HL-60/S4 treated with phorbol 12-myristate 13-acetate at 8.2 ng/mL for 4 days and 3 days (cell line): ENCODE measurements around the gene CP.
"Not testable (repeated sequence)": the region's sequence is repeated elsewhere in the genome, so short reads cannot be mapped to it uniquely, and the experiment has no call there.

ENCODE experiments used
- in situ Hi-C: fragments of 300-500 bp; cut with MboI; formaldehyde crosslinking; loops from 2 replicates; pipeline ENCODE4 v1.15.0; 2022; ENCODE audit warnings: low sequenced_read_pairs

Gene CP

DNA sequence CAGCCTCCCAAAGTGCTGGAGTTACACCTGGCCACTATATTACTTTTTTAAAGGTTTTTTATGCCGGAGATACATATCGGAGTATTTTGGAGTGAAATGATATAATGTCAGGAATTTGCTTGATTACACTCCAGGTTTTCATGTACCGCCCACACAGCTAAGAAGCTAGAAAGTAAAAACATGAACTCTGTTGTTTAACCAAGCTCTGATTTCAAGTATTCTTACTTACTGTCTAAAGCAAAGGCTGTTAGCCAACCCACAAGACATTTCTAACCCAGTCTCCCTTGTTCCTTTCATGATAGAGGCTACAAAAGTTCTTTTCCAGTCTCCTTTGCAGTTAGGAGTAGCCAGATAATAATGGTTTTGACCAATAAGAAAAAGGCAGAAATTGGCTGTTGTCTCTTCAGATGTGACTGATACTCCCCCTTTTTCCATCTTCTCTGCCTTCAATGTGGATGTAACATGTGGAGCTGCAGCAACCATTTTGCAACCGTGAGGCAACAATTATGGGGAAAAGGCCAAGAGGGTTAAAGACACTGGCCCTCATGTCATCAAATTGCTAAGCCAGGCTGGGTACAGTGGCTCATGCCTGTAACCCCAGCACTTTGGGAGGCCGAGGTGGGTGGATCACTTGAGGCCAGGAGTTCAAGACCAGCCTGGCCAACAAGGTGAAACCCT is 6.1 kb upstream of the CP start:
- in situ Hi-C loops, result no loop called here

DNA sequence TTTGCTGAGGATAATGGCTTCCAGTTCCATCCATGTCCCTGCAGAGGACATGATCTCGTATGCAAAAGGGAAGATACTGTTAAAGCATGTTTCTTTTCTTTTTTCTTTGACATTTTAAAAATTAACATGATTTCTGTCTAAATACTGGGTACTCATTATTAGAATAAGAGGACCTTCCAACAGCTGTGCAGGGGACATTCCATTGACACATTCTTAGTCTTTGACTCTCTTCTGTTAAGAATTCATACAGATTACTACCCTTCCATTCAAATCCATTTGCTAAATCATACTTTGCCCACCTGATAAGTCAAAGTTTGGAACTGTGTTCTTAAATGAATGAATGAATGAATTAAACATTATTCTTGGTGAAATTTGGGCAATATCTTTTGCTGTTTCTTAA is 5.1 kb upstream of the CP start:
- in situ Hi-C loops, result no loop called here

GRCh38 chr3:149224736-149225594 is 3.3 kb upstream of the CP start:
- in situ Hi-C loops, result no loop called here

DNA sequence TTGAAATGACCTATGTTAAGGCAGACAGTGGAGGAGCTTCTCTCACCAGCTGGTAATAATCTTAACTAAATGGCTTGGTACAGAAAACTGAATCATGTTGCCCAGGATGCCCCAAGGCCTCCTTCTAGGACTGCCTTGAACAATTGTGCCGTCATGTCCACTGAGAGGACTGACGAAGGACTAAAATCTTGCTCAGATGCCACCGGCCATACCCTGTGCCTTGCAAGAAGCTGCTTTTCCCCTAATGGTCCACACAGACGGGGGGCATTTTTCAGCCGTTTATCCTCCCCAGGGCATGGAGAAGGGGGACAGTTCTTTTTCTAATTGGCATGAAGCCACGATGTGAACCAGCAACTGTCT is 1.8 kb upstream of the CP start:
- in situ Hi-C loops, result no loop called here

DNA sequence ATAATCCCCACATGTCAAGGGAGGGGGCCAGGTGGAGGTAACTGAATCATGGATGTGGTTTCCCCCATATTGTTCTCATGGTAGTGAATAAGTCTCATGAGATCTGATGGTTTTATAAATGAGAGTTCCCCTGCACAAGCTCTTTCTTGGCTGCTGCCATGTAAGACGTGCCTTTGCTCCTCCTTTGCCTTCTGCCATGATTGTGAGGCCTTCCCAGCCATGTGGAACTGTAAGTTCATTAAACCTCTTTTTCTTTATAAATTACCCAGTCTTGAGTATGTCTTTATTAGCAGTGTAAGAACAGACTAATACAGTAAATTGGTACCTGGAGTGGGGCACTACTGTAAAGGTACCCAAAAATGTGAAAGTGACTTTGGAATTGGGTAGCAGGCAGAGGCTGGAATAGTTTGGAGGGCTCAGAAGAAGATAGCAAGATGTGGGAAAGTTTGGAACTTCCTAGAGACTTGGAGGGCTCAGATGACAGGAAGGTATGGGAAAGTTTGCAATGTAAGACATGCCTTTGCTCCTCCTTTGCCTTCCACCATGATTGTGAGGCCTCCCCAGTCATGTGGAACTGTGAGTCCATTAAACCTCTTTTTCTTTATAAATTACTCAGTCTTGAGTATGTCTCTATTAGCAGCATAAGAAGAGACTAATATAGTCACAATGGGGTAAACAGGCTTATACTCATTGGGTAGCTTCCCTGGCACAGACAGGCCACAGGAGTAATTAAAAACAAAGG is 2.1 kb downstream of the CP start:
- in situ Hi-C loops, result not testable (repeated sequence)

DNA sequence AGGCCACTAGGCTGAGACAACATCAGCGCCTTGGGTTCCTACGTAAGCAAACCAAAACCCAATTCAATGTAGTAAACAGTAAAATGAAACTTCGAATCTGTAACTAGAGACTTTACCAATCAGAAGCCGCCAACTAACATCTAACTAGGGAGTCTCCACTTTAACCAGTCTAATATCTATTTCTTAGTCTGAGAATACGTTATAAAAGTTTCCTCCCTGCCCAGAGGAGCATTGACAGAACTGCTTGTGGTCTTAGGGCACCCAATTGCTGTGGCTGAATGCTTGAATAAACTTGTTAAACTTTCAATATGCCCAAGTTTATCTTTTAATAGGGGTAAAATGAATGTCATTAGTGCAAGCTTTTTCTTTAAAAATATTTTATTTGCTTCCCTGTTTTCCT is 4.3 kb downstream of the CP start:
- in situ Hi-C loops, result no loop called here

GRCh38 chr3:149216193-149216869 is 5.3 kb downstream of the CP start:
- in situ Hi-C loops, result no loop called here

DNA sequence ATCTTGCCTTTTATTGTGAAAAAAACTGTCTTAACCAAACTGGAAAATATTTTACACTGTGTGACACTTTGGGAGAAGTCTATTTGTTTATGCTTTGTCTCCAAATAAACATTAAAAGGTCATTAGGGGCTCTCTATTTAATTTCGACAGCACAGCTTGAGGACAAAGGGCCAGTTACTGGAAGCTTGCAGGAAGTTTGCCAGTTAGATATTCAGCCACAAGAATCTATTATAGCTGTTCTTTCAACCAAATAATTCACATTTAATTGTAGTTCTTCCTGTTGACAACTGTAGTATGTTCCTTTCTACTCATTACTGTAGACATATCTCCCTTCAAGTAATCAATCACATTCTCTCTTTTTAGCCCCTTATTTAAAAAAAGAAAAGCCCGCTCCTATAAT is 6.1 kb downstream of the CP start:
- in situ Hi-C loops, result no loop called here

- in situ Hi-C loops, result no loop called here
These were observed 6.9 kb downstream of the CP start for GRCh38 chr3:149214702-149215101.

DNA sequence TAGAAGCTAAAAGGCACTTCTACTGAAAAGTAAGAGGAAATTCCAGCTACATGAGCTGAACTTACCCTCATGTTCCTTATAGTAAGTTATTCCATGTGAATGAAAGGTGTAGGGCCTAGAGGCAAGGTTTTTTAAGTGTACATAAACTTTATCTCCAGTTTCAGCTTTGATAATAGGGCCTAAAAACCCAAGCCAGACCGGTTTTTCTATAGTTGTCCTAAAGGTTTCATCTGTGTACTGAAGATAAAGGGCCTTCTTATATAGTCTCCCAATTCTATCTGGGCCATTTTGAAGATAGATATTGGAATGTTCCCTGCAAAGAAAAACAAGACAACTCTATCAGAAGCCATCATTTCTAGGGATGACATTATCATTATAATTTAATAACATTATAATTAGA is 9.2 kb downstream of the CP start:
- in situ Hi-C loops, result no loop called here

- in situ Hi-C loops, result no loop called here
These were observed 12.2 kb downstream of the CP start for GRCh38 chr3:149209431-149209830.

DNA sequence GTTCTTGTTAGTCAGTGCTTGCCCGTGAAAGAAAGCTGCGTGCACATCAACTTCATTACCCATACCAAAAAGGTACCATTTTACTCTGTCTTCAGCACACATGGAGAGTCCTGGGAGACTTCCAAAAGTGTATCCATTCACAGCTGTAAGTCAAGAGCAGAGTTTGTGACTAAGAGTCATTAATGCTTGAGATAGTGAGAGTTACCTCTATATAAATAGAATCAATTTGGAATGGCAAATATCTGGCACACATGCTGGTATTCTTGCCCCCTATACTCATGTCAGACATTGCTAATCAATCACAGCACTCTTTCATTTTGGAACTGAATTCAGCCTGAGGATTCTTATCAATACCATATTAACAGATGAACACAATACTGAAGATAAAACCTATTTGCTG is 14.2 kb downstream of the CP start:
- in situ Hi-C loops, result no loop called here

DNA sequence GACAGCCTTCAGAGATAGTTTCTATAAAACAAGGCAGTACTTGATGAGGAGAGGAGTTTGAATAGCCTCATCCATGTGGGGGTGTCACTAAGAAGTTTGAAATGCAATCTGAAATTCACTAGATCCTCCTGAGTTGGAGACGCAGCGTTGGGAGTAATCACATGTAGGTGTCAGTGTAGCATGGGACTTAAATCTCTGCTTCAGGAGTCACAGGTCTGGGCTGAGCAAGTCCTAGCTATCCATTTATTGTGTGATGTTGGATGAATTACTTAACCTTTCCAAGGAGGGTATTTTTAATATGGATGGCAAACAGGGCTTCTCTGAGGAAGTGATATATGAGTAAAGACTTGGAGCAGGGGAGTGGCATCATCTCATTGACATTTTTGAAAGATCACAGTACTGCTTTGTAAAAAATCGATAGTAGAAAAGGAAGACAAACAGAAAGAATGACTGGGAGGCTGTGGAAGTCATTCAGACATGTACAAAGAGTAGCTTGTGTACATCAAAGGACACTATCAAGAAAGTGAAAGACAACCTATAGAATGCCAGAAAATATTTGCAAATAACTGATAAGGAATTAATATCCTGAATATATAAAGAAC is 17.1 kb downstream of the CP start:
- in situ Hi-C loops, result no loop called here

DNA sequence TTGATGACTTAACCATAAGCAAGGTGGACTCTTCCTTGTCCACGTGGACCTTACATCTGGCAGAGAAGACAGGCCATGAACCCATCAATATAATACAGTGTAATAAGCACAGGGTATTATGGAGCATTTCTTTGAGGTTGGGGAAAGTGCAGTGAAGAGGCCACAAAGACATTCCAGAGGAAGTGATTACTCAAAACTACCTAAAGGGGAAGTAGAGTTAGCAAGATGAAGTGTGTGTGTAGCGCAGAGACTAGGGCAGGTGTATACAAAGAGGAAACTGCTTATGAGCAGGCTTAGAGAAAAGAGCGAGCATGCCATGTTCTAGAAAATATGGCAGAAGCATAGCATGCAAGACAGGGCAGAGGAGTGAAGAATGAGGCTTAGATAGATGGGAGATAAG is 17.9 kb downstream of the CP start:
- in situ Hi-C loops, result no loop called here

DNA sequence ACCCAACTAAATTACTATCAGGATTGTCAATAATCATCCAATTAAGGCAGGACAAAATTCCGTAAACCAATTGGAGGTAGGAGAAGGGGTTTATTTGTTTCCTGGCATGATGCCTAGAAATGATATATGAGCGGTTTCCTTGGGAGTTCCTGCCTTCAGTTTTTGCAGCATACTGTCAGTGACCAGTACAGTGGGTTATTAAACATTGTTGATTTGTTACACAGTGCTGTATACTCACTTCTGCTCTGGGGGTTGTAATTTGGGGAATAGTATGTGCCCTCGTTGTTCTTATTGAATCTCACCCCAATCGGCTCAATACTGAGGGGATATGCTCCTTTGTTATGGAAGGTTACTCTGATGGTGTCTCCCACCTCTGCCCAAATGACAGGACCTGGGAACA is 22.2 kb downstream of the CP start:
- in situ Hi-C loops, result no loop called here

- in situ Hi-C loops, result no loop called here
These were observed 23.0 kb downstream of the CP start for GRCh38 chr3:149198611-149199010.

DNA sequence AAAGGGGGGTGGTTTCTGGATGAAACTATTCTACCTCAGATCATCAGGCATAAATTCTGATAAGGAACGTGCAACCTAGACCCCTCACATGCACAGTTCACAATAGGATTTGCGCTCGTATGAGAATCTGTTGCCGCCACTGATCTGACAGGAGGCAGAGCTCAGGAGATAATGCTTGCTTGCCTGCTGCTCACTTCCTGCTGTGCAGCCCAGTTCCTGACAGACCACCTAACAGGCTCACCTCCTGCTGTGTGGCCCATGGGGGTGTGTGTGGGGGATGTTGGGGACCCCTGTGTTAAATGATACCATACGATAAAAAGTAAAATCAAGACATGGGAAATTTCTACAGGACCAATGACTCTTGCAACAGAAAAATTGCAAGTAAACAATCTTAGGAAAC is 24.0 kb downstream of the CP start:
- in situ Hi-C loops, result no loop called here

DNA sequence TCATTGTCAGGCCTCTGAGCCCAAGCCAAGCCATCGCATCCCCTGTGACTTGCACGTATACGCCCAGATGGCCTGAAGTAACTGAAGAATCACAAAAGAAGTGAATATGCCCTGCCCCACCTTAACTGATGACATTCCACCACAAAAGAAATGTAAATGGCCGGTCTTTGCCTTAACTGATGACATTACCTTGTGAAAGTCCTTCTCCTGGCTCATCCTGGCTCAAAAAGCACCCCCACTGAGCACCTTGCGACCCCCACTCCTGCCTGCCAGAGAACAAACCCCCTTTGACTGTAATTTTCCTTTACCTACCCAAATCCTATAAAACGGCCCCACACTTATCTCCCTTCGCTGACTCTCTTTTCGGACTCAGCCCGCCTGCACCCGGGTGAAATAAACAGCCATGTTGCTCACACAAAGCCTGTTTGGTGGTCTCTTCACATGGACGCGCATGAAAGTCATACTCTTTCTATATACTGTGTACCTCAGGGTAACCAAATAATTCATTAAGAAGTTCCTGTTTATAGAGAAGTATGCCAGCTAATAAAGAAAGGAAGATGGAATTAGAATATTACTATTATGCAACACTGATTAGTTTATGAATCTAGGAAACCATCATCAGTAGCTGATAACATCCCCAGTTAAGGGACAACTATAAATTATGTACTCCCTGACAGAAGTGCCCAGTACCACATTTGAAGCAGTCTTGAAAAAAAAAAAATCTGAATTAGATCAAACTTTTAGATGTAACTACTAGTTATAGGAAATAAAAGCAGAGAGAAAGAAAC is 24.6 kb downstream of the CP start:
- in situ Hi-C loops, result not testable (repeated sequence)

- in situ Hi-C loops, result no loop called here
These were observed 26.4 kb downstream of the CP start for GRCh38 chr3:149195221-149195620.

DNA sequence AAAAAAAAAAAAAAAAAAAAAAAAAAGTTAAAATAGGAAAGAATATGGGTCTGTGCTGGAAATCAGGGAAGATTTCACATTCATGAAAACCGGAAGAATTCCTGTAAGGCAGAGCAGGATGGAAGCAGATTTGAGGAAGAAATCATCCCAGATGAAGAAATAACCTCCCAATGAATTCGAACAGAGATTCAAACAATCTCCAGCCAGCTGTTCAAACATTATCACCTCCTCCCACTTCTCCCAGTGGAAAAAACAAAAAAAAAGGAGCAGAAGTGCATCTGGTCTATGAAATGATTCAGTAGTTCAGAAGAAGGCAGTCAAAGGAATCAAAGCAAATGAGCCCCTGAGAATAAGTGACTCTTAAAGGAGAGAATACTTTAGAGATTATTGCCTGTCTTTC is 33.1 kb downstream of the CP start:
- in situ Hi-C loops, result no loop called here
